PC-9 (cell line): ENCODE data around the gene LLPH. TPM values are rescaled to one million over a fixed set of nuclear protein-coding genes. Genes with fewer than 3 reads are reported as not detected.

ENCODE experiments used
- BruUV-seq: library from RNA; stranded (reverse); fragments of 400-500 nt; replicated peaks from 2 replicates; lab custom pipeline; 2021; lab: Mats Ljungman, UMichigan
- CTCF ChIA-PET: fragments of 300-600 bp; sonication (Branson Sonifier 250); formaldehyde crosslinking; loops from one replicate; lab custom pipeline; 2022; ENCODE audit warnings: antibody characterized with exemption; lab: Charles Lee
- POLR2A ChIA-PET: fragments of 300-600 bp; sonication (Branson Sonifier 250); formaldehyde crosslinking; loops from one replicate; lab custom pipeline; 2022; ENCODE audit warnings: antibody characterized with exemption; ENCODE audit not compliant: unreplicated experiment; lab: Charles Lee
- DNase-seq, 2 experiments: peaks; one replicate each; pipeline versions ENCODE4 v3.0.0 to v3.0.0-alpha.2; 2015 to 2022; ENCODE audit warnings: mixed read lengths in 1 of 2
- H2AFZ ChIP-seq: fragments of 200-600 bp; sonication (generic); 2 replicates; pipeline ENCODE4 v1.8.1; 2017; ENCODE audit warnings: antibody characterized with exemption
- H3F3A ChIP-seq: fragments of 200-600 bp; sonication (generic); 2 replicates; pipeline ENCODE4 v1.8.1; 2017; ENCODE audit warnings: antibody characterized with exemption, mild to moderate bottlenecking, low read depth; ENCODE audit not compliant: insufficient read depth
- H3K27ac ChIP-seq: fragments of 200-600 bp; sonication (generic); 2 replicates; pipeline ENCODE4 v1.6.1; 2016; ENCODE audit warnings: mixed run types
- H3K27me3 ChIP-seq: fragments of 200-600 bp; sonication (generic); 2 replicates; pipeline ENCODE4 v1.6.1; 2016; ENCODE audit warnings: low read depth, mixed run types; ENCODE audit not compliant: insufficient read depth
- H3K36me3 ChIP-seq: fragments of 200-600 bp; sonication (generic); 2 replicates; pipeline ENCODE4 v1.6.1; 2016; ENCODE audit warnings: low read depth, mixed run types
- H3K4me1 ChIP-seq: fragments of 200-600 bp; sonication (generic); replicated peaks from 2 replicates; pipeline ENCODE4 v1.6.1; 2016; ENCODE audit warnings: mixed run types; ENCODE audit not compliant: insufficient read depth
- H3K4me2 ChIP-seq: fragments of 200-600 bp; sonication (generic); 2 replicates; pipeline ENCODE4 v1.6.1; 2017; ENCODE audit warnings: mixed run types
- H3K4me3 ChIP-seq: fragments of 200-600 bp; sonication (generic); 2 replicates; pipeline ENCODE4 v1.6.1; 2016; ENCODE audit warnings: mixed run types
- H3K79me2 ChIP-seq: fragments of 200-600 bp; sonication (generic); 2 replicates; pipeline ENCODE4 v1.6.1; 2017; ENCODE audit warnings: low read depth, mixed run types
- H3K9me2 ChIP-seq: fragments of 200-600 bp; sonication (generic); 2 replicates; pipeline ENCODE4 v1.8.1; 2017; ENCODE audit warnings: mild to moderate bottlenecking; ENCODE audit not compliant: insufficient read depth
- H3K9me3 ChIP-seq: fragments of 200-600 bp; sonication (generic); 2 replicates; pipeline ENCODE4 v1.8.1; 2016; ENCODE audit warnings: low read depth; ENCODE audit not compliant: insufficient read depth
- H4K20me1 ChIP-seq: fragments of 200-600 bp; sonication (generic); 2 replicates; pipeline ENCODE4 v1.8.1; 2017; ENCODE audit not compliant: insufficient read depth
- CTCF ChIP-seq: fragments of 200-600 bp; sonication (generic); conservative IDR thresholded peaks from 2 replicates; pipeline ENCODE4 v1.6.1; 2017; ENCODE audit warnings: mixed run types, antibody characterized with exemption, mild to moderate bottlenecking, moderate library complexity
- EZH2 ChIP-seq: fragments of 200-600 bp; sonication (generic); IDR thresholded peaks from 2 replicates; pipeline ENCODE4 v1.8.0; 2017; ENCODE audit warnings: antibody characterized with exemption, low read depth
- intact Hi-C: fragments of 100-400 bp; cut with micrococcal nuclease; formaldehyde crosslinking; loops from one replicate; pipeline ENCODE4 v1.10.0; 2022; ENCODE audit not compliant: unreplicated experiment
- total RNA-seq: library from RNA; stranded (reverse); gene quantifications from 2 replicates; pipeline ENCODE4 v1.2.3, GENCODE V29; 2021

LLPH gene
- total RNA-seq, 1 experiment from 2014 or later, result 25.0 TPM

GRCh38 chr12:66103016-66103913, 27.3 kb downstream of the LLPH start:
- H3K27me3 ChIP-seq, result no peaks in the 10 kb centered on the region
- no peak overlapping the region for H2AFZ ChIP-seq
- no peaks in the 10 kb centered on the region for H3F3A ChIP-seq
- H3K9me2 ChIP-seq, result no peaks in the 10 kb centered on the region
- CTCF ChIA-PET, result no interaction called here
- no peaks in the 10 kb centered on the region for H3K4me1 ChIP-seq
- H3K27ac ChIP-seq, result no peak overlapping the region
- no peaks in the 10 kb centered on the region for H3K36me3 ChIP-seq
- no peaks in the 10 kb centered on the region for H4K20me1 ChIP-seq
- no peaks in the 10 kb centered on the region for H3K9me3 ChIP-seq
- intact Hi-C loops, result no loop called here
- no peak for DNase-seq
- BruUV-seq, result no TSS peak
- POLR2A ChIA-PET, result no interaction called here
- no peaks in the 10 kb centered on the region for H3K79me2 ChIP-seq
- no peak for TF ChIP-seq EZH2
- TF ChIP-seq CTCF, result peak; percentile 24; the same call in 1 of the 2 replicates
- H3K4me3 ChIP-seq, result no peak overlapping the region
- H3K4me2 ChIP-seq, result no peak overlapping the region

- ChIA-PET CTCF (no interaction called here), POLR2A (no interaction called here)
- H4K20me1 ChIP-seq, result no peaks in the 10 kb centered on the region
- no peak overlapping the region for H3K4me3 ChIP-seq
- no peaks in the 10 kb centered on the region for H3K9me2 ChIP-seq
- H3K79me2 ChIP-seq, result no peaks in the 10 kb centered on the region
- no peak overlapping the region for H3K27ac ChIP-seq
- no TSS peak for BruUV-seq
- H3K27me3 ChIP-seq, result no peaks in the 10 kb centered on the region
- no peaks in the 10 kb centered on the region for H3K36me3 ChIP-seq
- H3K4me1 ChIP-seq, result no peaks in the 10 kb centered on the region
- H3F3A ChIP-seq, result no peaks in the 10 kb centered on the region
- intact Hi-C loops, result no loop called here
- TF ChIP-seq CTCF (no peak), EZH2 (no peak)
- no peaks in the 10 kb centered on the region for H3K9me3 ChIP-seq
- H3K4me2 ChIP-seq, result no peak overlapping the region
- DNase-seq, result no peak
- no peak overlapping the region for H2AFZ ChIP-seq
Observed at GRCh38 chr12:66092559-66093269, 37.8 kb downstream of the LLPH start.

GRCh38 chr12:66090157-66090556, 40.4 kb downstream of the LLPH start:
- H3K27ac ChIP-seq, result no peak overlapping the region
- H3K27me3 ChIP-seq, result no peaks in the 10 kb centered on the region
- DNase-seq, result no peak
- no peak overlapping the region for H3K4me2 ChIP-seq
- H2AFZ ChIP-seq, result no peak overlapping the region
- H3K36me3 ChIP-seq, result no peaks in the 10 kb centered on the region
- POLR2A ChIA-PET, result no interaction called here
- CTCF ChIA-PET, result no interaction called here
- H3K79me2 ChIP-seq, result no peaks in the 10 kb centered on the region
- no peaks in the 10 kb centered on the region for H3K9me2 ChIP-seq
- no peaks in the 10 kb centered on the region for H3K9me3 ChIP-seq
- H3K4me1 ChIP-seq, result no peaks in the 10 kb centered on the region
- TF ChIP-seq CTCF (no peak), EZH2 (no peak)
- H3F3A ChIP-seq, result no peaks in the 10 kb centered on the region
- H4K20me1 ChIP-seq, result no peaks in the 10 kb centered on the region
- BruUV-seq, result no TSS peak
- intact Hi-C loops, result no loop called here
- no peak overlapping the region for H3K4me3 ChIP-seq
